WTC11 (cell line): Measurements from ENCODE around the gene CCP110. TPM values are rescaled to one million over a fixed set of nuclear protein-coding genes. Genes with fewer than 3 reads are reported as not detected.

Experiments used
- ATAC-seq: fragments of 200-7000 bp; cut with Tn5 transposase; 2 replicates; pipeline ENCODE4 v1.10.0; 2021; ENCODE audit warnings: mild to moderate bottlenecking, moderate library complexity
- CTCF ChIA-PET: fragments of 300-600 bp; sonication (Branson Sonifier 250); formaldehyde crosslinking; loops from one replicate; lab custom pipeline; 2021; ENCODE audit warnings: antibody characterized with exemption; lab: Charles Lee
- POLR2A ChIA-PET: fragments of 350-600 bp; sonication (Branson Sonifier 250); formaldehyde crosslinking; loops from one replicate; lab custom pipeline; 2021; ENCODE audit warnings: antibody characterized with exemption; lab: Charles Lee
- DNase-seq: peaks from one replicate; pipeline ENCODE4 v3.0.0; 2021; ENCODE audit warnings: low spot score
- H3K27ac Mint-ChIP-seq: 2 replicates; pipeline ENCODE4 v1.8.0; 2021; ENCODE audit warnings: mixed read lengths
- H3K27me3 Mint-ChIP-seq: 2 replicates; pipeline ENCODE4 v1.8.0; 2021; ENCODE audit warnings: low read depth, mild to moderate bottlenecking, moderate library complexity, mixed read lengths
- H3K36me3 Mint-ChIP-seq: 2 replicates; pipeline ENCODE4 v1.8.0; 2021; ENCODE audit warnings: mixed read lengths
- H3K4me1 Mint-ChIP-seq: 2 replicates; pipeline ENCODE4 v1.8.0; 2022; ENCODE audit warnings: mixed read lengths
- H3K4me3 Mint-ChIP-seq: 2 replicates; pipeline ENCODE4 v1.8.0; 2021; ENCODE audit warnings: mild to moderate bottlenecking, moderate library complexity, mixed read lengths
- H3K9me3 Mint-ChIP-seq: 2 replicates; pipeline ENCODE4 v1.8.0; 2021; ENCODE audit warnings: mixed read lengths
- ELF4 ChIP-seq: sonication (generic); formaldehyde crosslinking; IDR thresholded peaks from 2 replicates; pipeline ENCODE4 v1.8.1; 2022; ENCODE audit warnings: low read depth, mild to moderate bottlenecking, moderate library complexity, missing genetic modification reagents
- NR1H2 ChIP-seq: sonication (generic); formaldehyde crosslinking; IDR thresholded peaks from 2 replicates; pipeline ENCODE4 v1.9.0; 2021; ENCODE audit warnings: mild to moderate bottlenecking, moderate library complexity, missing genetic modification reagents
- NR2C2 ChIP-seq: sonication (generic); formaldehyde crosslinking; IDR thresholded peaks from 2 replicates; pipeline ENCODE4 v1.8.0; 2022; ENCODE audit warnings: mild to moderate bottlenecking, missing genetic modification reagents
- RELA ChIP-seq: sonication (generic); formaldehyde crosslinking; IDR thresholded peaks from 2 replicates; pipeline ENCODE4 v1.8.1; 2022; ENCODE audit warnings: missing genetic modification reagents, mild to moderate bottlenecking, borderline replicate concordance
- SP1 ChIP-seq: sonication (generic); formaldehyde crosslinking; conservative IDR thresholded peaks from 2 replicates; pipeline ENCODE4 v1.8.1; 2022; ENCODE audit warnings: missing genetic modification reagents
- total RNA-seq: library from RNA; stranded (reverse); gene quantifications from 3 replicates; pipeline ENCODE4 v1.2.3, GENCODE V29; 2021
- TF ChIP-seq, protein P1 (sequence below): sonication (generic); formaldehyde crosslinking; IDR thresholded peaks from 2 replicates; pipeline ENCODE4 v1.8.0; 2022; ENCODE audit warnings: missing genetic modification reagents
- TF ChIP-seq, protein P2 (sequence below): fragments of 250-450 bp; sonication (Bioruptor Pico); IDR thresholded peaks from 2 replicates; pipeline ENCODE4 v1.9.0; 2021; ENCODE audit warnings: moderate library complexity, mild to moderate bottlenecking, inconsistent platforms, borderline replicate concordance
- TF ChIP-seq, protein P3 (sequence below): sonication (generic); formaldehyde crosslinking; IDR thresholded peaks from 2 replicates; pipeline ENCODE4 v1.8.1; 2022; ENCODE audit warnings: missing genetic modification reagents, borderline replicate concordance
- TF ChIP-seq, protein P4 (sequence below): sonication (generic); formaldehyde crosslinking; IDR thresholded peaks from 2 replicates; pipeline ENCODE4 v1.8.0; 2022; ENCODE audit warnings: mild to moderate bottlenecking, missing genetic modification reagents
- TF ChIP-seq, protein P5 (sequence below): sonication (generic); formaldehyde crosslinking; IDR thresholded peaks from 2 replicates; pipeline ENCODE4 v1.8.1; 2023; ENCODE audit warnings: mild to moderate bottlenecking, missing genetic modification reagents, moderate library complexity
- TF ChIP-seq, protein P6 (sequence below): fragments of 250-450 bp; sonication (Bioruptor Pico); IDR thresholded peaks from 2 replicates; pipeline ENCODE4 v1.9.0; 2021; ENCODE audit warnings: mild to moderate bottlenecking
- TF ChIP-seq, protein P7 (sequence below): fragments of 250-450 bp; sonication (Bioruptor Pico); IDR thresholded peaks from 2 replicates; pipeline ENCODE4 v2.1.2; 2022; ENCODE audit warnings: mild to moderate bottlenecking, moderate library complexity

The CCP110 gene
- total RNA-seq, 1 experiment from 2014 or later = 23.9 TPM

DNA sequence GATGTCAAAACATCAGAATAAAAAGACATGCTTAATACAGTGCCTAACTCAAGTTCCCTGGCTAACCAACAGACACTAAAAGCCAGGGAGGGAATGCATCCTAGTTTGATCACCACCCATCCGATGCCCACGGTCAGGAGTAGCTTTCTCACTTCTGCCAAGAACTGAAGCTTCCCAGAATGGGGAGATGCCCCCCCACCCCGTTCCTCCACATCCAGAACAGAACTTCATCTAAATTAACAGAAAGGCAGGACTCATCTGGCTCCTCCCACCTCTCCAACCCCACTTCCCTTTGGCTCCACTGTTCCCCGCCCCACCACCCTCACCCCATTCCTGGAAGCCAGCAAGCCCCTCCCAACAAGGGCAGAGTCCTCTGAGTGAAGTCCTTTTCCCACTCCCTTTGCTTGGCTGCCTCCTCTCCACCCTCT lies 35.5 kb upstream of the CCP110 start:
- Mint-ChIP-seq H3K27ac (peak overlapping the region; percentile 65), H3K4me3 (peak overlapping the region; percentile 20), H3K4me1 (peaks cover 29% of the 10 kb centered on the region), H3K36me3 (peaks cover 5% of the 10 kb centered on the region; the same call in 1 of the 2 replicates), H3K27me3 (peaks cover 6% of the 10 kb centered on the region; the same call in 1 of the 2 replicates), H3K9me3 (no peaks in the 10 kb centered on the region)
- TF ChIP-seq ELF4 (CRISPR knock-in tag) = no peak
- TF ChIP-seq, protein P1, sequence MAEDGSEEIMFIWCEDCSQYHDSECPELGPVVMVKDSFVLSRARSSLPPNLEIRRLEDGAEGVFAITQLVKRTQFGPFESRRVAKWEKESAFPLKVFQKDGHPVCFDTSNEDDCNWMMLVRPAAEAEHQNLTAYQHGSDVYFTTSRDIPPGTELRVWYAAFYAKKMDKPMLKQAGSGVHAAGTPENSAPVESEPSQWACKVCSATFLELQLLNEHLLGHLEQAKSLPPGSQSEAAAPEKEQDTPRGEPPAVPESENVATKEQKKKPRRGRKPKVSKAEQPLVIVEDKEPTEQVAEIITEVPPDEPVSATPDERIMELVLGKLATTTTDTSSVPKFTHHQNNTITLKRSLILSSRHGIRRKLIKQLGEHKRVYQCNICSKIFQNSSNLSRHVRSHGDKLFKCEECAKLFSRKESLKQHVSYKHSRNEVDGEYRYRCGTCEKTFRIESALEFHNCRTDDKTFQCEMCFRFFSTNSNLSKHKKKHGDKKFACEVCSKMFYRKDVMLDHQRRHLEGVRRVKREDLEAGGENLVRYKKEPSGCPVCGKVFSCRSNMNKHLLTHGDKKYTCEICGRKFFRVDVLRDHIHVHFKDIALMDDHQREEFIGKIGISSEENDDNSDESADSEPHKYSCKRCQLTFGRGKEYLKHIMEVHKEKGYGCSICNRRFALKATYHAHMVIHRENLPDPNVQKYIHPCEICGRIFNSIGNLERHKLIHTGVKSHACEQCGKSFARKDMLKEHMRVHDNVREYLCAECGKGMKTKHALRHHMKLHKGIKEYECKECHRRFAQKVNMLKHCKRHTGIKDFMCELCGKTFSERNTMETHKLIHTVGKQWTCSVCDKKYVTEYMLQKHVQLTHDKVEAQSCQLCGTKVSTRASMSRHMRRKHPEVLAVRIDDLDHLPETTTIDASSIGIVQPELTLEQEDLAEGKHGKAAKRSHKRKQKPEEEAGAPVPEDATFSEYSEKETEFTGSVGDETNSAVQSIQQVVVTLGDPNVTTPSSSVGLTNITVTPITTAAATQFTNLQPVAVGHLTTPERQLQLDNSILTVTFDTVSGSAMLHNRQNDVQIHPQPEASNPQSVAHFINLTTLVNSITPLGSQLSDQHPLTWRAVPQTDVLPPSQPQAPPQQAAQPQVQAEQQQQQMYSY (CRISPR knock-in tag) = 0 out of 2 replicates have a peak, but pooled peaks have one; percentile 13
- ChIA-PET CTCF (interaction anchor here (1.0 to 1.6 kb wide), 3 partner anchors 15 to 308 kb away, joined by 4 to 10 read pairs (median 5); no protein-coding TSS in a partner anchor), POLR2A (no interaction called here)
- ATAC-seq (peak; percentile 86), DNase-seq (peak; percentile 50)

DNA sequence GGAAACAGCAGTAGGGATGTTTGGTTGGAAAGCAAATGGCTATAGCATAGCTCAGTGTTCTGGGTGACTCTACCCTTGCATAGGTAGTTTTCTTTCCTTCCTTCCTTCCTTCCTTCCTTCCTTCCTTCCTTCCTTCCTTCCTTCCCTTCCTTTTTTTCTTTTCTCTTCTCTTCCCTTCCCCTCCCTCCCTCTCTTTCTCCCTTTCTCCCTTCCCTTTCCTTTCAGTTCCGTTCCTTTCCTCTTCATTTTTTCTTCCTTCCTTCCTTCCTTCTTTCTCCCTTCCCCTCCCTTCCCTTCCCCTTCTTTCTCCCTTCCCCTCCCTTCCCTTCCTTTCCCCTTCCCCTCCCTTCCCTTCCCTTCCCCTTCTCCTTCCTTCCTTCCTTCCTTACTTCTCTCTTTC lies 33.1 kb upstream of the CCP110 start:
- ChIA-PET POLR2A (no interaction called here), CTCF (interaction anchor here (0.8 to 1.8 kb wide), 2 partner anchors 12 to 43 kb away, joined by 4 read pairs; no protein-coding TSS in a partner anchor)
- ATAC-seq = no peak

DNA sequence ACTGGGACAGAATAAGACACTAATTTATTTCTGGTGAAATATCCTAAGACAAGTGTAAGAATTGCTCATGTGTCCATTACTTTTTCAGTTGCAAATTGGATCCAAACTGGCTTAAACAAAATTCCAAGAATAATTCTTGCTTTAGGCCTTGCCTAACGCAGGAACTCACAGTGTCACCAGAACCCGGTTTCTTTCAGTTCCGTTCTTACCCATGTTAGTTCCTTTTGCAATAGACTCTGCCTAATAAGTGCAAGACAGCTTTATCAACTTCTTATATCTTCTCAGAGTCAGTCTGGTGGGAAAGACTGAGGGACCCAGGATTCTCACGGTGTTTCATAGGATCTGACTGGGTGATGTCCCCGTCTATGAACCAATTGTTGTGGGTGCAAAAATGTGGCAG lies 26.6 kb upstream of the CCP110 start:
- no peak for DNase-seq
- CTCF ChIA-PET = no interaction called here

More for the DNA sequence above, 33.1 kb upstream of the CCP110 start:
- Mint-ChIP-seq H3K4me3 (no peak overlapping the region), H3K27me3 (peaks cover 6% of the 10 kb centered on the region; the same call in 1 of the 2 replicates), H3K36me3 (peaks cover 9% of the 10 kb centered on the region; the same call in 1 of the 2 replicates), H3K27ac (no peak overlapping the region), H3K4me1 (peaks cover 25% of the 10 kb centered on the region), H3K9me3 (no peaks in the 10 kb centered on the region)
- TF ChIP-seq, protein P2, sequence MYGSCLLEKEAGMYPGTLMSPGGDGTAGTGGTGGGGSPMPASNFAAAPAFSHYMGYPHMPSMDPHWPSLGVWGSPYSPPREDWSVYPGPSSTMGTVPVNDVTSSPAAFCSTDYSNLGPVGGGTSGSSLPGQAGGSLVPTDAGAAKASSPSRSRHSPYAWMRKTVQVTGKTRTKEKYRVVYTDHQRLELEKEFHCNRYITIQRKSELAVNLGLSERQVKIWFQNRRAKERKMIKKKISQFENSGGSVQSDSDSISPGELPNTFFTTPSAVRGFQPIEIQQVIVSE = no peak
- TF ChIP-seq, protein P3, sequence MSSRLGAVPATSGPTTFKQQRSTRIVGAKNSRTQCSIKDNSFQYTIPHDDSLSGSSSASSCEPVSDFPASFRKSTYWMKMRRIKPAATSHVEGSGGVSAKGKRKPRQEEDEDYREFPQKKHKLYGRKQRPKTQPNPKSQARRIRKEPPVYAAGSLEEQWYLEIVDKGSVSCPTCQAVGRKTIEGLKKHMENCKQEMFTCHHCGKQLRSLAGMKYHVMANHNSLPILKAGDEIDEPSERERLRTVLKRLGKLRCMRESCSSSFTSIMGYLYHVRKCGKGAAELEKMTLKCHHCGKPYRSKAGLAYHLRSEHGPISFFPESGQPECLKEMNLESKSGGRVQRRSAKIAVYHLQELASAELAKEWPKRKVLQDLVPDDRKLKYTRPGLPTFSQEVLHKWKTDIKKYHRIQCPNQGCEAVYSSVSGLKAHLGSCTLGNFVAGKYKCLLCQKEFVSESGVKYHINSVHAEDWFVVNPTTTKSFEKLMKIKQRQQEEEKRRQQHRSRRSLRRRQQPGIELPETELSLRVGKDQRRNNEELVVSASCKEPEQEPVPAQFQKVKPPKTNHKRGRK (CRISPR knock-in tag) = no peak
- TF ChIP-seq SP1 (CRISPR knock-in tag) = no peak
- TF ChIP-seq, protein P4, sequence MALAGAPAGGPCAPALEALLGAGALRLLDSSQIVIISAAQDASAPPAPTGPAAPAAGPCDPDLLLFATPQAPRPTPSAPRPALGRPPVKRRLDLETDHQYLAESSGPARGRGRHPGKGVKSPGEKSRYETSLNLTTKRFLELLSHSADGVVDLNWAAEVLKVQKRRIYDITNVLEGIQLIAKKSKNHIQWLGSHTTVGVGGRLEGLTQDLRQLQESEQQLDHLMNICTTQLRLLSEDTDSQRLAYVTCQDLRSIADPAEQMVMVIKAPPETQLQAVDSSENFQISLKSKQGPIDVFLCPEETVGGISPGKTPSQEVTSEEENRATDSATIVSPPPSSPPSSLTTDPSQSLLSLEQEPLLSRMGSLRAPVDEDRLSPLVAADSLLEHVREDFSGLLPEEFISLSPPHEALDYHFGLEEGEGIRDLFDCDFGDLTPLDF (CRISPR knock-in tag) = no peak
- TF ChIP-seq, protein P5, sequence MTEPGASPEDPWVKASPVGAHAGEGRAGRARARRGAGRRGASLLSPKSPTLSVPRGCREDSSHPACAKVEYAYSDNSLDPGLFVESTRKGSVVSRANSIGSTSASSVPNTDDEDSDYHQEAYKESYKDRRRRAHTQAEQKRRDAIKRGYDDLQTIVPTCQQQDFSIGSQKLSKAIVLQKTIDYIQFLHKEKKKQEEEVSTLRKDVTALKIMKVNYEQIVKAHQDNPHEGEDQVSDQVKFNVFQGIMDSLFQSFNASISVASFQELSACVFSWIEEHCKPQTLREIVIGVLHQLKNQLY = no peak
- DNase-seq = no peak

More for the DNA sequence above, 26.6 kb upstream of the CCP110 start:
- POLR2A ChIA-PET = no interaction called here
- no peak for TF ChIP-seq NR1H2 (CRISPR knock-in tag)
- TF ChIP-seq, protein P6, sequence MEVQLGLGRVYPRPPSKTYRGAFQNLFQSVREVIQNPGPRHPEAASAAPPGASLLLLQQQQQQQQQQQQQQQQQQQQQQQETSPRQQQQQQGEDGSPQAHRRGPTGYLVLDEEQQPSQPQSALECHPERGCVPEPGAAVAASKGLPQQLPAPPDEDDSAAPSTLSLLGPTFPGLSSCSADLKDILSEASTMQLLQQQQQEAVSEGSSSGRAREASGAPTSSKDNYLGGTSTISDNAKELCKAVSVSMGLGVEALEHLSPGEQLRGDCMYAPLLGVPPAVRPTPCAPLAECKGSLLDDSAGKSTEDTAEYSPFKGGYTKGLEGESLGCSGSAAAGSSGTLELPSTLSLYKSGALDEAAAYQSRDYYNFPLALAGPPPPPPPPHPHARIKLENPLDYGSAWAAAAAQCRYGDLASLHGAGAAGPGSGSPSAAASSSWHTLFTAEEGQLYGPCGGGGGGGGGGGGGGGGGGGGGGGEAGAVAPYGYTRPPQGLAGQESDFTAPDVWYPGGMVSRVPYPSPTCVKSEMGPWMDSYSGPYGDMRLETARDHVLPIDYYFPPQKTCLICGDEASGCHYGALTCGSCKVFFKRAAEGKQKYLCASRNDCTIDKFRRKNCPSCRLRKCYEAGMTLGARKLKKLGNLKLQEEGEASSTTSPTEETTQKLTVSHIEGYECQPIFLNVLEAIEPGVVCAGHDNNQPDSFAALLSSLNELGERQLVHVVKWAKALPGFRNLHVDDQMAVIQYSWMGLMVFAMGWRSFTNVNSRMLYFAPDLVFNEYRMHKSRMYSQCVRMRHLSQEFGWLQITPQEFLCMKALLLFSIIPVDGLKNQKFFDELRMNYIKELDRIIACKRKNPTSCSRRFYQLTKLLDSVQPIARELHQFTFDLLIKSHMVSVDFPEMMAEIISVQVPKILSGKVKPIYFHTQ (CRISPR knock-in tag) = no peak
- TF ChIP-seq, protein P7, sequence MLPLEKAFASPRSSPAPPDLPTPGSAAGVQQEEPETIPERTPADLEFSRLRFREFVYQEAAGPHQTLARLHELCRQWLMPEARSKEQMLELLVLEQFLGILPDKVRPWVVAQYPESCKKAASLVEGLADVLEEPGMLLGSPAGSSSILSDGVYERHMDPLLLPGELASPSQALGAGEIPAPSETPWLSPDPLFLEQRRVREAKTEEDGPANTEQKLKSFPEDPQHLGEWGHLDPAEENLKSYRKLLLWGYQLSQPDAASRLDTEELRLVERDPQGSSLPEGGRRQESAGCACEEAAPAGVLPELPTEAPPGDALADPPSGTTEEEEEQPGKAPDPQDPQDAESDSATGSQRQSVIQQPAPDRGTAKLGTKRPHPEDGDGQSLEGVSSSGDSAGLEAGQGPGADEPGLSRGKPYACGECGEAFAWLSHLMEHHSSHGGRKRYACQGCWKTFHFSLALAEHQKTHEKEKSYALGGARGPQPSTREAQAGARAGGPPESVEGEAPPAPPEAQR (CRISPR knock-in tag) = no peak
- no peak for TF ChIP-seq NR2C2 (CRISPR knock-in tag)
- TF ChIP-seq, protein P2 = no peak
- TF ChIP-seq RELA = no peak
- no peak overlapping the region; the same call in 1 of the 2 replicates for H3K27ac Mint-ChIP-seq
- H3K27me3 Mint-ChIP-seq = no peaks in the 10 kb centered on the region
- peaks cover 21% of the 10 kb centered on the region for H3K36me3 Mint-ChIP-seq
- no peaks in the 10 kb centered on the region for H3K9me3 Mint-ChIP-seq
- no peaks in the 10 kb centered on the region for H3K4me1 Mint-ChIP-seq
- ATAC-seq = no peak
- no peak overlapping the region for H3K4me3 Mint-ChIP-seq
